ENCODE data around the gene PPP1R14C.

Gene PPP1R14C

DNA sequence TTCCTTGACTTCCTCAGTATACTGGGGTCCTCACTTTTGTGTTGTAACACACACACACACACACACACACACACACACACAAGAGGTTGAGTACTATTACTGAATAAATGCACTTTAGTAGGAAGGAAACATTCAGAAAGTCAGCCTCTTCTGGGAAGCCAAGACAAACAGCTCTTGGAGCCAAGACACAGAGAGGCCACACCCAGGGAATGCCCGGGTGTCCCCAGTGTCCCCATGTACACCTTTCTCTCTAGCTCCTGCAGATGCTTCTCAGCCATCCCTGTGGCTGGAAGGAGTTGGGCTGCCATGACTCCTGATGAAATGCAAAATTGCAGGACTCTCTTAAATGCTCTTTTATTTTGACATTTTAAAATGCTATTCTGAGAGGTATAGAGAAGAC, 70.5 kb downstream of the PPP1R14C start:
- no peak overlapping the region for H3K4me3 ChIP-seq (ENCODE audit: low read depth, low read length)
- TF ChIP-seq, protein P1, sequence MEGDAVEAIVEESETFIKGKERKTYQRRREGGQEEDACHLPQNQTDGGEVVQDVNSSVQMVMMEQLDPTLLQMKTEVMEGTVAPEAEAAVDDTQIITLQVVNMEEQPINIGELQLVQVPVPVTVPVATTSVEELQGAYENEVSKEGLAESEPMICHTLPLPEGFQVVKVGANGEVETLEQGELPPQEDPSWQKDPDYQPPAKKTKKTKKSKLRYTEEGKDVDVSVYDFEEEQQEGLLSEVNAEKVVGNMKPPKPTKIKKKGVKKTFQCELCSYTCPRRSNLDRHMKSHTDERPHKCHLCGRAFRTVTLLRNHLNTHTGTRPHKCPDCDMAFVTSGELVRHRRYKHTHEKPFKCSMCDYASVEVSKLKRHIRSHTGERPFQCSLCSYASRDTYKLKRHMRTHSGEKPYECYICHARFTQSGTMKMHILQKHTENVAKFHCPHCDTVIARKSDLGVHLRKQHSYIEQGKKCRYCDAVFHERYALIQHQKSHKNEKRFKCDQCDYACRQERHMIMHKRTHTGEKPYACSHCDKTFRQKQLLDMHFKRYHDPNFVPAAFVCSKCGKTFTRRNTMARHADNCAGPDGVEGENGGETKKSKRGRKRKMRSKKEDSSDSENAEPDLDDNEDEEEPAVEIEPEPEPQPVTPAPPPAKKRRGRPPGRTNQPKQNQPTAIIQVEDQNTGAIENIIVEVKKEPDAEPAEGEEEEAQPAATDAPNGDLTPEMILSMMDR (IDR thresholded peaks at IDR 0.05; ENCODE audit: borderline replicate concordance, insufficient read depth, low read depth, low read length) = no peak

DNA sequence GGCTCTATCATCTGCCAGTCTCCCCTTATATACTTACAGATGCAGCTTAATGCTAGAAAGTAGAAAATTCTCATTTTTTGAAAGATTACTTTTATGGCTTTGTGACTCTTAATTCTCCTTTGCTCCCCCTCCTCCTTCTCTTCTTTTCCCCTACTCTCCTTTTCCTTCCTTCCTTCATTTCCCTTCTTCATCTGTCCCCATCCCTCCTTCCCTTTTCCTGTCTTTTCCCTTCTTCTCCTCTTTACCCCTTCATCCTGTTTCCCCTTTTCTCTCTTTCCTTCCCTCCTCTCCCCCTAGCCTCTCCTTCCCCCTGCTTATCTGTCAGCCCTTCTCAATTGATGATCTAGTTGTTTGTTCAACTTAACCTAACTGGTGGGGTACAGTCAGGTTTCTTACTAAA, 71.5 kb downstream of the PPP1R14C start:
- no peak overlapping the region for H3K4me3 ChIP-seq (ENCODE audit: low read depth, low read length)
- TF ChIP-seq, protein P1 (IDR thresholded peaks at IDR 0.05; ENCODE audit: borderline replicate concordance, insufficient read depth, low read depth, low read length) = no peak

DNA sequence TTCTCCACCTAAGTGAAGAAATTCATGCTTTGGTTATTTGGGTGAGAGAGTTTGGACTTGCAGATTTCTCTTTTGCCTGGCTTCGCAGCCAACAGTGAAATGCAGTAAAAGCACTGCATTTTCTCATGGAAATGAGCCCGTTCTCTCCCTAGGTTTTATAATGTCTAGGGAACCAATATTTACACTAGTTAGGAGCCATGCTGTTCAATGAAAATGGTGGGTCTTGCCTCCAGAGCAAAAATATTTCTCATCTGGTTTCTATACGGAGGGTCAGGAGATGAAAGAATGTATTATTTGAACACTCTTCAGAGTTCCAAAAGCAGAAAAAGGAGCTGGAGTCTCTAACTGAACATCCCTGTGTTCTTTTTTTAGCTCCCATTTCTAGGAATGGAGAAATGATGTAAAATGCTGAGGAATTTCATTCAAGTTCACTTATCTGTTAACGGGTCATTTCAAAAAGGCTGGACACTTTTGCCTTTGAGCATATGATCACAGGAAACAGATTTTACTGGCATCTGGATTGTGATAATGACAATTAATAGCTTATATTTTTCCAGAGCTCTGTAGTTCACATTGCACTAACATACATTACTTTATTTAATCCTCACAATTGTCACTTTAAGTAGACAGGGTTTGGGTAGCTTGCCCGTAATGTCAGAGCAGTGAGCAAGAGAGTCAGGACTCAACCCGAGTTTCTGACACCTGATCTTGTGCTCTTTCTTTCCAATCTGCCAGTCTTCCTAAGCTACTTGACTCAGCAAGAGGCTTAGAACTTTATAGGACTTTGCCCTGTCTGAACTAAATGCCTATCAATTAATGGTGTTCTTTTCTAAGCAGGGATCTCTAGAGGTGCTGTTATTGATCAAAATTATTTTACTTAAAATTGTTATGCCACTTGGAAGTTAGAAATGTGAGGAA, 78.0 kb downstream of the PPP1R14C start:
- no peak overlapping the region for H3K4me3 ChIP-seq (ENCODE audit: low read depth, low read length)
- TF ChIP-seq, protein P1 (IDR thresholded peaks at IDR 0.05; ENCODE audit: borderline replicate concordance, insufficient read depth, low read depth, low read length) = no peak

DNA sequence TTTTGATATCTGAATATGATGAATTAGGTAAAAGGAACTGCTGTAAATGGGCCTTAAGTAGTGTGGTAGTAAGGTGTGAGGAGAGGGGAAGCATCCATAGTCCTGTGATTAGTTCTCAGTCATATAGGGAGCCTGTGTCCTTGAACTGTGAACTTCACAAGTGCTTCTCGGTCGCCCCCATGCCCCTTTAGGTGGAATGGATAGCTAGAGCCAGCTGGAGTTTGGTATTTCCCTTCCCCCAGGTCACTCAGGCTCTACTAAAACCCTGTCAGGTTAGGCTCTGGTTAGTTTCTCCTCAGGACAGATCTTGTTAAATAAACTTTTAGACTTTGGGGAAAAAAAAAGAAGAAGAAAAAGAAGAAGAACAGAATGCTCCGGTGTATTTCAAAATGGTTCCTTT, 82.0 kb downstream of the PPP1R14C start:
- no peak overlapping the region for H3K4me3 ChIP-seq (ENCODE audit: low read depth, low read length)
- TF ChIP-seq, protein P1 (IDR thresholded peaks at IDR 0.05; ENCODE audit: borderline replicate concordance, insufficient read depth, low read depth, low read length) = no peak

DNA sequence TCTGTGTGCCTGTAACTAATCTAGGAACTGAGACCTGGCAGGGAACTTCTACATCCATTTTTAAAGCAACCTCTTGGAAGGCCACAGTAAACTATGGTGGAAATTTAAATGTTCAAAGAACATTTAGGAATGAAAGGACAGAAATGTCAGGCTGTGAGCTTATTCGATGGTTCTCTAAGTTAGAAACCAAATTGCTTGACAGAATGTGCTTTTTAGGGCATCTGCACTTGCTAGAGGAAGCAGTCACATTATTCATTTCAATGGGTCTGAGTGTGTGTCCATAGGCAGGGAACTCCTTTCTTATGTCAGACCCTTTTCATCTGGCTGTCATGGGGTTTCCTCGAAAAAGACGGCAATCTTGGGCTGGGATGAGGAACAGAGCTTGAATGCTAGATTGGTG, 84.4 kb downstream of the PPP1R14C start:
- TF ChIP-seq, protein P1 (IDR thresholded peaks at IDR 0.05; ENCODE audit: borderline replicate concordance, insufficient read depth, low read depth, low read length) = no peak
- H3K4me3 ChIP-seq (ENCODE audit: low read depth, low read length) = no peak overlapping the region

DNA sequence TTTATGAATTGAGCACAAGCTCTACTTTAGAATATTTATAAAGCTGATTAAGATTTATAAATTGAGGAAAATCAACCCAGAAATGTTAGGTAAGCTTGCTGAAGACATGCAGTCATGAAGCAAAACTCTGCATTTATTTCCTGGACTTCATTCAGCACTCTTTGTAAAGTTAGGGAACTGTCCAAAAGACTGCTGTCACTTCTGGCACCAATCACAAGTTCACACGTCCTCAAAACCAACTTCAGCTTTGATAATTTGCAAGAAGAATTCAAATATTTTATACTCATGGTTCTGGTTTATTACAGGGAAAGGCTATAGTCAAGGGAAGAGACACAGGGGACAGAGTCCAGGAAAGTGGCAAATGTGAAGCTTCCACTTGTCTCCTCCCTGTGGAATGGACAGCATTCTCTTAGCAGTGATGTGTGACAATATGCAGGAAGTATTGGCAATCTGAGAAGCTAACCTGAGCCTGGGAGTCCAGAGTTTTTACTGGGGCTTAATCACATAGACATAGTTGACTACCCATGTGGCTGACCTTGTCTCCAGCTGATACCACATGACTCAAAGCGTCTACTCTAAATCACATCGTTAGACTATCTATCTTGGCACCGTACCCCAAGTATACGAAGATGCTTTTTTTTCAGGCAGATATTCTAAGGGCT, 85.4 kb downstream of the PPP1R14C start:
- TF ChIP-seq, protein P1 (IDR thresholded peaks at IDR 0.05; ENCODE audit: borderline replicate concordance, insufficient read depth, low read depth, low read length) = no peak
- no peak overlapping the region for H3K4me3 ChIP-seq (ENCODE audit: low read depth, low read length)

Measured in GM12875 (cell line).